Measurements from ENCODE around the gene PARP1.
"Not testable (repeated sequence)": the region's sequence is repeated elsewhere in the genome, so short reads cannot be mapped to it uniquely, and the experiment has no call there.

The PARP1 gene

DNA sequence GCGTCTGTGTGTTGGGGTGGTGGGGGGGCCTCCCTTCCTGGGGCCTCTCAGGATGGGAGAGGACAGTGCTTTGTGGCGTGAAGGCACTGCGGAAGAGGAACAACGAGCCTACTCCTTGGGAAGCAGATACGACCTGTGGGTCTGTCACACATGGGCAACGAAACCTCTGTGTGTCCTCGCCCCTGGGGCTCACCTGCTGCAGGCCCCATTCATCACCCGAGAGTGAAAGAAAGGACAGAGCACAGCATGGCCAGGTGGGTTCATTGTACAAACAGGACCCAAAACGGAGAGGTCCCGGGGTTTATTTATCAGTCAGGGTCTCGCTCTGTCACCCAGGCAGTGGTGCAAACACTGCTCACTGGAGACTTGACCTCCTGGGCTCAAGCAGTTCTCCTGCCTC is 58.8 kb downstream of the PARP1 start:
- no peak overlapping the region for H3K27ac ChIP-seq (ENCODE audit: insufficient read depth in 1 of 2, low read depth in 1 of 2, low read length in 2 of 2, poor library complexity in 1 of 2, severe bottlenecking in 2 of 2)
- CTCF ChIA-PET = interaction anchor here (1.3 kb wide), 1 partner anchor 42 kb away, joined by 3 read pairs; no protein-coding TSS in a partner anchor
- H3K4me1 ChIP-seq (ENCODE audit: control extremely low read depth in 1 of 4, control insufficient read depth in 4 of 4, insufficient read depth in 4 of 4, low read length in 3 of 4) = peaks cover 5 to 65% (median 36%) of the 10 kb centered on the region in 4 experiments
- POLR2A ChIA-PET = no interaction called here
- no peaks in the 10 kb centered on the region for H3K27me3 ChIP-seq (replicated peaks in 2 of 5; ENCODE audit: control insufficient read depth in 4 of 5, insufficient read depth in 5 of 5, low read length in 4 of 5)
- 56% methylated on average over 10 of the region's 11 CpGs for WGBS (ENCODE audit: insufficient coverage)
- H3K9me3 ChIP-seq (ENCODE audit: control extremely low read depth in 1 of 5, control insufficient read depth in 4 of 5, insufficient read depth in 2 of 5, low read depth in 1 of 5, low read length in 4 of 5) = no peaks in the 10 kb centered on the region
- peak in 1 of 3 donors; percentile 16 for DNase-seq
- no peak overlapping the region for H3K4me3 ChIP-seq (ENCODE audit: control insufficient read depth in 1 of 7, extremely low read depth in 1 of 7, insufficient read depth in 4 of 7, low read depth in 2 of 7, low read length in 6 of 7)
- no peaks in the 10 kb centered on the region for H3K36me3 ChIP-seq (ENCODE audit: control insufficient read depth in 4 of 4, insufficient read depth in 4 of 4, low read length in 3 of 4)

GRCh38 chr1:226344441-226345259 is 63.2 kb downstream of the PARP1 start:
- DNase-seq = no peak
- Histone ChIP-seq H3K36me3 (ENCODE audit: control insufficient read depth in 4 of 4, insufficient read depth in 4 of 4, low read length in 3 of 4) (no peaks in the 10 kb centered on the region), H3K4me3 (ENCODE audit: control insufficient read depth in 1 of 7, extremely low read depth in 1 of 7, insufficient read depth in 4 of 7, low read depth in 2 of 7, low read length in 6 of 7) (no peak overlapping the region), H3K27ac (ENCODE audit: insufficient read depth in 1 of 2, low read depth in 1 of 2, low read length in 2 of 2, poor library complexity in 1 of 2, severe bottlenecking in 2 of 2) (no peak overlapping the region), H3K4me1 (ENCODE audit: control extremely low read depth in 1 of 4, control insufficient read depth in 4 of 4, insufficient read depth in 4 of 4, low read length in 3 of 4) (peaks cover 0 to 27% (median 12%) of the 10 kb centered on the region in 4 experiments), H3K9me3 (ENCODE audit: control extremely low read depth in 1 of 5, control insufficient read depth in 4 of 5, insufficient read depth in 2 of 5, low read depth in 1 of 5, low read length in 4 of 5) (peaks cover 0 to 6% (median 2%) of the 10 kb centered on the region in 5 experiments), H3K27me3 (replicated peaks in 2 of 5; ENCODE audit: control insufficient read depth in 4 of 5, insufficient read depth in 5 of 5, low read length in 4 of 5) (no peaks in the 10 kb centered on the region)
- ChIA-PET POLR2A (no interaction called here), CTCF (interaction anchor here (1.1 kb wide), 1 partner anchor 11 kb away, joined by 3 read pairs; no protein-coding TSS in a partner anchor)
- WGBS (ENCODE audit: insufficient coverage) = 70% methylated on average over 7 of the region's 8 CpGs

- Histone ChIP-seq H3K36me3 (ENCODE audit: control insufficient read depth in 4 of 4, insufficient read depth in 4 of 4, low read length in 3 of 4) (no peaks in the 10 kb centered on the region), H3K27me3 (replicated peaks in 2 of 5; ENCODE audit: control insufficient read depth in 4 of 5, insufficient read depth in 5 of 5, low read length in 4 of 5) (no peaks in the 10 kb centered on the region), H3K4me3 (ENCODE audit: control insufficient read depth in 1 of 7, extremely low read depth in 1 of 7, insufficient read depth in 4 of 7, low read depth in 2 of 7, low read length in 6 of 7) (no peak overlapping the region), H3K9me3 (ENCODE audit: control extremely low read depth in 1 of 5, control insufficient read depth in 4 of 5, insufficient read depth in 2 of 5, low read depth in 1 of 5, low read length in 4 of 5) (peaks cover 0 to 6% (median 2%) of the 10 kb centered on the region in 5 experiments), H3K4me1 (ENCODE audit: control extremely low read depth in 1 of 4, control insufficient read depth in 4 of 4, insufficient read depth in 4 of 4, low read length in 3 of 4) (peaks cover 0 to 7% (median 2%) of the 10 kb centered on the region in 4 experiments), H3K27ac (ENCODE audit: insufficient read depth in 1 of 2, low read depth in 1 of 2, low read length in 2 of 2, poor library complexity in 1 of 2, severe bottlenecking in 2 of 2) (no peak overlapping the region)
- 60% methylated on average over 1 of the region's 2 CpGs for WGBS (ENCODE audit: insufficient coverage)
- DNase-seq = no peak
- CTCF ChIA-PET = no interaction called here
- POLR2A ChIA-PET = no interaction called here
Measured at GRCh38 chr1:226342656-226343055, 65.2 kb downstream of the PARP1 start.

GRCh38 chr1:226340111-226340510 is 67.8 kb downstream of the PARP1 start:
- H3K4me1 ChIP-seq (ENCODE audit: control extremely low read depth in 1 of 4, control insufficient read depth in 4 of 4, insufficient read depth in 4 of 4, low read length in 3 of 4); H3K27me3 ChIP-seq (replicated peaks in 2 of 5; ENCODE audit: control insufficient read depth in 4 of 5, insufficient read depth in 5 of 5, low read length in 4 of 5); DNase-seq; H3K9me3 ChIP-seq (ENCODE audit: control extremely low read depth in 1 of 5, control insufficient read depth in 4 of 5, insufficient read depth in 2 of 5, low read depth in 1 of 5, low read length in 4 of 5); POLR2A ChIA-PET; H3K27ac ChIP-seq (ENCODE audit: insufficient read depth in 1 of 2, low read depth in 1 of 2, low read length in 2 of 2, poor library complexity in 1 of 2, severe bottlenecking in 2 of 2); H3K4me3 ChIP-seq (ENCODE audit: control insufficient read depth in 1 of 7, extremely low read depth in 1 of 7, insufficient read depth in 4 of 7, low read depth in 2 of 7, low read length in 6 of 7); H3K36me3 ChIP-seq (ENCODE audit: control insufficient read depth in 4 of 4, insufficient read depth in 4 of 4, low read length in 3 of 4): not testable (repeated sequence)
- WGBS (ENCODE audit: insufficient coverage) = 90% methylated on average over 2 of the region's 3 CpGs
- CTCF ChIA-PET = interaction anchor here (1.0 to 1.4 kb wide), 2 partner anchors 8 to 36 kb away, joined by 4 read pairs; no protein-coding TSS in a partner anchor

- WGBS (ENCODE audit: insufficient coverage) = 85% methylated on average over 5 of the region's 8 CpGs
Measured at GRCh38 chr1:226337276-226337875, 70.5 kb downstream of the PARP1 start.

GRCh38 chr1:226335661-226336060 is 72.2 kb downstream of the PARP1 start:
- peaks cover 0 to 10% (median 4%) of the 10 kb centered on the region in 4 experiments for H3K4me1 ChIP-seq (ENCODE audit: control extremely low read depth in 1 of 4, control insufficient read depth in 4 of 4, insufficient read depth in 4 of 4, low read length in 3 of 4)
- H3K9me3 ChIP-seq (ENCODE audit: control extremely low read depth in 1 of 5, control insufficient read depth in 4 of 5, insufficient read depth in 2 of 5, low read depth in 1 of 5, low read length in 4 of 5) = peaks cover 0 to 2% (median 0%) of the 10 kb centered on the region in 5 experiments
- 20% methylated on average over 1 of the region's 1 CpG for WGBS (ENCODE audit: insufficient coverage)
- H3K27ac ChIP-seq (ENCODE audit: insufficient read depth in 1 of 2, low read depth in 1 of 2, low read length in 2 of 2, poor library complexity in 1 of 2, severe bottlenecking in 2 of 2) = no peak overlapping the region
- no peaks in the 10 kb centered on the region for H3K27me3 ChIP-seq (replicated peaks in 2 of 5; ENCODE audit: control insufficient read depth in 4 of 5, insufficient read depth in 5 of 5, low read length in 4 of 5)
- DNase-seq = no peak
- POLR2A ChIA-PET = no interaction called here
- no peaks in the 10 kb centered on the region for H3K36me3 ChIP-seq (ENCODE audit: control insufficient read depth in 4 of 4, insufficient read depth in 4 of 4, low read length in 3 of 4)
- no peak overlapping the region for H3K4me3 ChIP-seq (ENCODE audit: control insufficient read depth in 1 of 7, extremely low read depth in 1 of 7, insufficient read depth in 4 of 7, low read depth in 2 of 7, low read length in 6 of 7)
- CTCF ChIA-PET = interaction anchor here (1.2 to 2.2 kb wide), 2 partner anchors 113 to 135 kb away, joined by 4 to 6 read pairs; no protein-coding TSS in a partner anchor

More at GRCh38 chr1:226337276-226337875, 70.5 kb downstream of the PARP1 start:
- Histone ChIP-seq H3K9me3 (ENCODE audit: control extremely low read depth in 1 of 5, control insufficient read depth in 4 of 5, insufficient read depth in 2 of 5, low read depth in 1 of 5, low read length in 4 of 5) (peaks cover 0 to 5% (median 2%) of the 10 kb centered on the region in 5 experiments), H3K27ac (ENCODE audit: insufficient read depth in 1 of 2, low read depth in 1 of 2, low read length in 2 of 2, poor library complexity in 1 of 2, severe bottlenecking in 2 of 2) (no peak overlapping the region), H3K36me3 (ENCODE audit: control insufficient read depth in 4 of 4, insufficient read depth in 4 of 4, low read length in 3 of 4) (no peaks in the 10 kb centered on the region), H3K27me3 (replicated peaks in 2 of 5; ENCODE audit: control insufficient read depth in 4 of 5, insufficient read depth in 5 of 5, low read length in 4 of 5) (no peaks in the 10 kb centered on the region), H3K4me3 (ENCODE audit: control insufficient read depth in 1 of 7, extremely low read depth in 1 of 7, insufficient read depth in 4 of 7, low read depth in 2 of 7, low read length in 6 of 7) (no peak overlapping the region), H3K4me1 (ENCODE audit: control extremely low read depth in 1 of 4, control insufficient read depth in 4 of 4, insufficient read depth in 4 of 4, low read length in 3 of 4) (peaks cover 0 to 10% (median 4%) of the 10 kb centered on the region in 4 experiments)
- ChIA-PET CTCF (interaction anchor here (0.9 to 2.2 kb wide), 2 partner anchors 10 to 137 kb away, joined by 4 to 6 read pairs; no protein-coding TSS in a partner anchor), POLR2A (no interaction called here)
- no peak for DNase-seq
